Kidney tubule cell (primary cell): Measurements from ENCODE around the gene TPST1.
"Not testable (repeated sequence)": the region's sequence is repeated elsewhere in the genome, so short reads cannot be mapped to it uniquely, and the experiment has no call there.

Source experiments
- DNase-seq: peaks from one replicate; pipeline ENCODE4 v3.0.0-alpha.2; 2018; ENCODE audit warnings: low spot score

TPST1 gene

GRCh38 chr7:66204822-66205740, at the start of gene TPST1:
TSS of gene TPST1 (plus strand) at chr7:66205334. CDS start at chr7:66240426, 35,092 bp downstream.
- DNase-seq = peak; percentile 91

GRCh38 chr7:66156035-66156434, 49.1 kb upstream of the TPST1 start:
- not testable (repeated sequence) for DNase-seq

- DNase-seq = peak; percentile 41
Measured at GRCh38 chr7:66157060-66157459, 48.1 kb upstream of the TPST1 start.

- no peak for DNase-seq
Measured at GRCh38 chr7:66162622-66163021, 42.5 kb upstream of the TPST1 start.

GRCh38 chr7:66163186-66163610, 41.9 kb upstream of the TPST1 start:
- DNase-seq = no peak

- no peak for DNase-seq
Measured at GRCh38 chr7:66164356-66164755, 40.8 kb upstream of the TPST1 start.

GRCh38 chr7:66167773-66168387, 37.3 kb upstream of the TPST1 start:
- DNase-seq = peak; percentile 26

GRCh38 chr7:66169616-66170015, 35.5 kb upstream of the TPST1 start:
- DNase-seq = peak; percentile 83

GRCh38 chr7:66170309-66171231, 34.6 kb upstream of the TPST1 start:
- DNase-seq = peak; percentile 80

- not testable (repeated sequence) for DNase-seq
Measured at GRCh38 chr7:66172536-66173401, 32.4 kb upstream of the TPST1 start.

GRCh38 chr7:66173856-66174255, 31.3 kb upstream of the TPST1 start:
- DNase-seq = no peak

GRCh38 chr7:66175006-66175405, 30.1 kb upstream of the TPST1 start:
- DNase-seq = not testable (repeated sequence)

GRCh38 chr7:66176914-66177313, 28.2 kb upstream of the TPST1 start:
- DNase-seq = no peak

- DNase-seq = no peak
Measured at GRCh38 chr7:66178258-66178657, 26.9 kb upstream of the TPST1 start.

- no peak for DNase-seq
Measured at GRCh38 chr7:66181329-66181728, 23.8 kb upstream of the TPST1 start.

GRCh38 chr7:66181845-66182244, 23.3 kb upstream of the TPST1 start:
- DNase-seq = no peak

GRCh38 chr7:66182920-66183319, 22.2 kb upstream of the TPST1 start:
- DNase-seq = no peak

GRCh38 chr7:66183700-66184099, 21.4 kb upstream of the TPST1 start:
- DNase-seq = peak; percentile 85

GRCh38 chr7:66185680-66186187, 19.4 kb upstream of the TPST1 start:
- DNase-seq = no peak

- DNase-seq = no peak
Measured at GRCh38 chr7:66186991-66187390, 18.1 kb upstream of the TPST1 start.

GRCh38 chr7:66187905-66188304, 17.2 kb upstream of the TPST1 start:
- DNase-seq = no peak
